Ectodermal cell (in vitro differentiated cells): Measurements from ENCODE around the gene CLIC1. TPM values are rescaled to one million over a fixed set of nuclear protein-coding genes. Genes with fewer than 3 reads are reported as not detected.

Source experiments
- H3K27ac ChIP-seq: 2 replicates; pipeline ENCODE4 v1.7.0; 2013; ENCODE audit warnings: mild to moderate bottlenecking, low read depth, low read length; ENCODE audit not compliant: insufficient read depth, poor library complexity, severe bottlenecking
- H3K27me3 ChIP-seq: 2 replicates; pipeline ENCODE4 v1.7.0; 2013; ENCODE audit warnings: mild to moderate bottlenecking, low read length; ENCODE audit not compliant: insufficient read depth, control insufficient read depth, poor library complexity, severe bottlenecking
- H3K36me3 ChIP-seq: one replicate; pipeline ENCODE4 v1.7.0; 2013; ENCODE audit warnings: low read length; ENCODE audit not compliant: control insufficient read depth, insufficient read depth
- H3K4me1 ChIP-seq: one replicate; pipeline ENCODE4 v1.7.0; 2013; ENCODE audit warnings: low read length; ENCODE audit not compliant: control insufficient read depth, insufficient read depth
- H3K4me3 ChIP-seq: 2 replicates; pipeline ENCODE4 v1.7.0; 2013; ENCODE audit warnings: low read depth, low read length, control low read depth; ENCODE audit not compliant: insufficient read depth
- H3K9me3 ChIP-seq: 2 replicates; pipeline ENCODE4 v1.7.0; 2013; ENCODE audit warnings: mild to moderate bottlenecking, low read length, moderate library complexity; ENCODE audit not compliant: control insufficient read depth
- WGBS, 2 experiments: methylation state at CpG; one replicate each; pipeline ENCODE4 v1.1.7; 2013; ENCODE audit warnings: missing lambda C conversion rate in 2 of 2; 5-methylcytosine and 5-hydroxymethylcytosine counted together
- polyA plus RNA-seq, 4 experiments: library from polyadenylated mRNA; stranded (reverse); fragments of 50-300 nt; gene quantifications; one replicate each; pipeline ENCODE4 v1.2.3, GENCODE V29; 2013

CLIC1 gene
- 259 TPM for polyA plus RNA-seq (2013, experiment 1 of 4)
- polyA plus RNA-seq (2013, experiment 2 of 4): 256 TPM
- polyA plus RNA-seq (2013, experiment 3 of 4): 192 TPM
- polyA plus RNA-seq (2013, experiment 4 of 4): 213 TPM

DNA sequence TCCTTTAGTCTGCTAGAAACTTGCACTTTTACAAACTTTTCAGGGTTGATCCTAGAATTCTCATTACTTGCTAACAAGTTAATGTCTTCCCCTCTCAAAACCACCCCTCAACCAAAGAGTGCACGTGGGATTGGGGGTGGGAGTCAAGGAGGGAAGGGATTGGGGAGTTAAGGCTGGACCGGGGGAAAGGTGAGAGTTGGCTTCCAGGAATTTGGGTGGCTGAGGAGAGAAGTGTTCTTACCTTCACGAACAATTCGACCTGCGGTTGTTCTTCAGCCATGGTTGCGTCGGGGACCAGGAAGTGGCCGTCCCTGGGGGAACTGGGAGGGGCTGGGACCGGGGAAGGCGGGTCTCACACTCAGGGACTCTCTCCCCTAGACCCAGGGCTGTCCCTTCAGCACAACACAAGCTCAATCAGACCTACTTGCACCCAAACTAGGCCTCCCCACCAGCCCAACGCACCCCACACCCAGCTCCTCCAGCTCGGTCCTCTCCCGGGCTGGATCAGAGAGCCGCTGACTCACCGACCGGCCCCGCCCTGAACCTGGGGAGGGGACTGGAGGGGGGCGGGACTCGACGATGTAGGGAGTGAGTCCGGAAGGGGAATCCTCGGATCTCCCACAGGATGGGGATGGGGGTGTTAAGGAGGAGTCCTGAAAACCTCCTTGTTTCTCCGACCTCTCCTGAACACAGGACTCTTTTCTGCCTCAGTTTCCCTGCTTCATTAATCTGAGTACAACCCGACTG lies at the start of gene CLIC1:
Gene CLIC1 (minus strand): TSS at position 510 of the 747 bp plus-strand sequence. CDS start 230 bp downstream, at position 280.
- Histone ChIP-seq H3K36me3 (peaks cover 25% of the 10 kb centered on the region), H3K27ac (peak within 1 kb of the TSS; percentile 91), H3K4me1 (peaks cover 34% of the 10 kb centered on the region), H3K27me3 (no peaks in the 10 kb centered on the region), H3K4me3 (peak within 1 kb of the TSS; percentile 68), H3K9me3 (no peaks in the 10 kb centered on the region)
- 0 to 1% methylated on average over 24 of the region's 24 CpGs for WGBS, 2 experiments

DNA sequence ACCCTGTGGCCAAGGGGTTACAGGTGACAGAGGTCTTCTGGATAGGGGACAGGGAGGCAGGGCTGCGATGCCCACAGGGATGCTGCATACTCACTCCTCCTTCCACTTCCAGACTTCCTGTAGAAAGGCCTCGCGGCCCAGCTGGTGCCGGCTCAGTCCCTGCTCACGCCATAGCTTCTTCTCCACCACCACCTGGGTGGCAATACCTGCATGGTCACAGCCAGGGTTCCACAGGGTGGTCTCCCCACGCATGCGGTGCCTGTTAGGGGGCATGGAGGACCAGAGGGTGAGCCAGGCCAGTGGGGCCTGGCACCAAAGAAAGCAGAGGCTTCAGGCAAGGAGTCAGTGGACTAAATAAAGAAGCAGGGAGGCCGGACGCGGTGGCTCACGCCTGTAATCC lies 49.1 kb upstream of the CLIC1 start:
- no peaks in the 10 kb centered on the region for H3K9me3 ChIP-seq
- H3K4me1 ChIP-seq: no peaks in the 10 kb centered on the region
- WGBS, 2 experiments: 95 to 96% methylated on average over 11 of the region's 11 CpGs
- H3K36me3 ChIP-seq: peaks cover 13% of the 10 kb centered on the region
- no peak overlapping the region for H3K27ac ChIP-seq
- H3K27me3 ChIP-seq: no peaks in the 10 kb centered on the region
- no peak overlapping the region for H3K4me3 ChIP-seq

DNA sequence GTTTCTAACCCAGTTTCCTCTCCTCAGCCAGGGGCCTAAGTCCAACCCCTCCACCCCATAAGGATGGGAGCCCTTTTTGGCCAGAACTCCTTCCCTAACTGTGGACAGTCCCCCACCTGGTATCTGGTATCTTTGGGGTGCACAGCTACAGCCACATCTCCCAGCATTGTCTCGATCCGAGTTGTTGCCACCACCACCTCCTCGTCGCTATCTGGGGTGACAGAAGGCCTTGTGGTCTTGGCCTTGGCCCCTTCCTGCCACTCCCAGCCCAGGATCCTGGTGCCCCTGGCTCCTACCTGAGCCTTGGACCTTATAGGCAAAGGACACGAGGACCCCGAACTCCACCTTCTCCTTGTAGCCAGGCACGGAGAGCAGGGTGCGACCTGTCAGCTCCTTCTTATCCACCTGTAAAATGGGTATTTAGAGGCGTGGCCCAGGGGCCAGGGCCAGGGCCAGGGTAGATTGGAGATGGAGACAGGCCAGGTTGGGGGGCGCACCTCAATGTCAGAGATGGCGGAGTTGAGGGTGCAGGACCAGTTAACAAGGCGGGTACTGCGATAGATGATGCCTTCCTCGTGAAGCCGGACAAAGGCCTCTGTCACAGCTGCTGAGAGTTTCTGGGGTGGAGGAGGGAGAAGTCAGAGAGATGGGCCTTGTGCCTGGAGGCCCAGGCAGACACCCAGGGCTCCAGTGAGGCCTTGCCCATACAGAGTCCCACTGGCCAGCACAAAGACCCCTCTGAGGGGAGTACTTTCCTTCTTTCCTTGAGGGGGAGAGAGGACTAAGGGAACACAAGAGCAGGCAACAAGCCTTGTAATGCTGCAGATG lies 48.0 kb upstream of the CLIC1 start:
- Histone ChIP-seq H3K4me3 (no peak overlapping the region), H3K27me3 (no peaks in the 10 kb centered on the region), H3K36me3 (peaks cover 20% of the 10 kb centered on the region), H3K27ac (no peak overlapping the region), H3K9me3 (no peaks in the 10 kb centered on the region), H3K4me1 (no peaks in the 10 kb centered on the region)
- 95 to 97% methylated on average over 15 of the region's 15 CpGs for WGBS, 2 experiments

DNA sequence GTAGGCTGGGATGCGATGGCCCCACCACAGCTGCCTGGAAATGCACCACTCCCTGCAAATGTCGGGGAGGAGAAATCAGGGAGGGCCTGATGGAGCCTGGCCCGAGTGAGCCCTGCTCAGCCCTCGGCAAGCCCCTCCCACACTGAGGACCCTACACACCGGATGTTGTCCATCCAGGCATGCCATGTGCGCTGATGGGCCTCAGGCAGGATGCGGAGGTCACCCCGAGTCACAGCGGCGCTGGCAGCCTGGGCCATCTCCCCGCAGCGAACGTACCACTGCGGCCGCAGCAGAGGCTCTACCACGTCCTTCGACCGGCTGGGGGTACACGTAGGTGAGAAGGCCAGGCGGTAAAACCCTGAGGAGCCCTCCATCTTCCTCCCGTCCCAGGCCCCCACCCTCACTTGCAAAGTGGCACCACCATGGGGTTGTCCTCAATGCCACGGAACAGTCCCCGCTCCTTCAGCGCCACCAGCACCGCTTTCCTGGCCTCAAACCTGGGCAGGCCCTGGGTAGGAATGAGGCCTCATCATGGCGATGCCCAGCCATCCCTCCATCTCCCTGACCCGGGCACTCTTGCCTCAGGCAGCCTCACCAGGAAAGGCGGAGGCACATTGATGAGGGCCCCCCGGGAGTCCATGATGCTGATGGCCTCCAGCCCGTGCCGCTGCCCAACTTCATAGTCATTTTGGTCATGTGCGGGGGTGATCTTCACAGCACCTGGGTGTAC lies 46.0 kb upstream of the CLIC1 start:
- H3K4me3 ChIP-seq: no peak overlapping the region
- H3K27me3 ChIP-seq: no peaks in the 10 kb centered on the region
- peaks cover 28% of the 10 kb centered on the region for H3K36me3 ChIP-seq
- no peak overlapping the region for H3K27ac ChIP-seq
- 96% methylated on average over 32 of the region's 32 CpGs for WGBS, 2 experiments
- H3K9me3 ChIP-seq: no peaks in the 10 kb centered on the region
- H3K4me1 ChIP-seq: no peaks in the 10 kb centered on the region

DNA sequence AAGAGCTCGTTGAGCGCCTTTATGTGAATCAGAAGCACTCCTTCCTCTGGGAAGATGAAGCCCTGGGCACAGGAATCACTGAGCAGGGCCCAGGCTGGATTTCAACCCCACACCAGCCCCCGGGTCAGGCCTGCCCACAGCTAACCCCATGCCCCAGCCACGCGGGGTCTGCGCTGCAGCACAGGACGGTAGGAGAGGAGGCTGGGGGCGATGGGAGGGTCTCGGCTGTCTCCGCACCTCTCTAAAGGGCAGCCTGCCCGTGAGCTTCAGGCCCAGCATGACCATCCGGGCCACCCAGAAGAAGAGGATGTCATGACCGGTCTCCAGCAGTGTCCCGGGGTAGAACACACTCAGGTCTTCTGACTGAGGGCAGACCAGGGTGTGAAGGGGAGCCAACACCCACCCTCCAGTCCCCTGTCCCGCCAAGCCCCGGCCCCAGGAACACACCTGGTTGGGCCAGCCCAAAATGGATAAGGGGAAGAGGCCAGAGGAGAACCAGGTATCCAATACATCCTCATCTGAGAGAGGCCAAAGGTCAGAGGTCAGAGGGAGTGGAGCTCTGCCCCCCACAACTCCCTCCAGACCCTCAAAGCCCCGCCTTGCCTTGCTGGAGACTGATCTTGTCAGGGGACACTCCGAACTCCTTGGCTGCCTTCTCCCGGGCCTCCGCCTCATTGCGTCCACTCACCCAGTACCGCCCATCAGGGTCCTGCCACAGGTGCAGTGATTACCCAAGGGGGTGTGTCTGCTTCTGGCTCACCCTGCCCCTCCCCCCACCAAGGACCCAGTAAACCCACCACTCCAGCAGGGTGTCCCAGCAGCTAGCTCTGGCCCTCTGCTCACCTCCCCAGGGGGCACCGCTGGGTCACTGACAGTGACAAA lies 45.2 kb upstream of the CLIC1 start:
- no peaks in the 10 kb centered on the region for H3K27me3 ChIP-seq
- H3K27ac ChIP-seq: no peak overlapping the region
- no peak overlapping the region for H3K4me3 ChIP-seq
- WGBS, 2 experiments: 95% methylated on average over 23 of the region's 23 CpGs
- no peaks in the 10 kb centered on the region for H3K9me3 ChIP-seq
- H3K36me3 ChIP-seq: peaks cover 28% of the 10 kb centered on the region
- peaks cover 6% of the 10 kb centered on the region for H3K4me1 ChIP-seq

DNA sequence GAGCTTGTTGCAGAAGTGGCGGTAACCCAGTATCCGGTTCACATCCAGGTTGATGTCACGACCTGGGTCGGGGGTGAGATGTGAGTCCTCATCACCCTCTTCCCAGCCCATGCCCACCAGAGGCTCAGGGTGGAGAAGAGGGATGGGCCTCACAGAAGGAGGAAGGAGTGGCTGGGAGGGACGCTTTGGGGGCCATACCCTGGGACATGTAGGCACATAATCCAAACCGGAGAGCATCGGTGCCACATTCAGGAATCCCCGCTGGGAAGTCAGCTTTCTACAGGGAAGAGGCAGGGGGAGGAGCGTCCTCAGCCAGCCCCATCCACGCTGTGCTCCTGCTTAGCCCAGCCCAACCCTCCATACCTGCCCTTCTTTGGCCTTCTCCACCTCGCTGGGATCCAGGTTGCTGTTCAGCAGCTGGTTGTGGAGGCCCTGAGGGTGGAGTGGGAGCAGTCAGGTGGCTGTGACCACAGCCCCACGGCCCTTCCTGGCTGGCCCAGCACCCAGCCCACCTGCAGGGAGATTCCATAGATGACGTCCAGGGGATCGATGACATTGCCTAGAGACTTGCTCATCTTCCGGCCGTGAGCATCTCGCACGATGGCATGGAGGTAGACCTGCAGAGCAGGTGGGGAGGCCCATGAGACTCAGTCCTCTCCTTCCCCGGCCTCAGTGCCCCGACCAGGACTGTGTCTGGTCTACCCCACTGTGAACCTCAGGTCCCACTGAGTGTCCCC lies 44.3 kb upstream of the CLIC1 start:
- H3K4me1 ChIP-seq: peaks cover 6% of the 10 kb centered on the region
- H3K36me3 ChIP-seq: peaks cover 28% of the 10 kb centered on the region
- no peaks in the 10 kb centered on the region for H3K27me3 ChIP-seq
- no peak overlapping the region for H3K27ac ChIP-seq
- H3K4me3 ChIP-seq: no peak overlapping the region
- WGBS, 2 experiments: 95 to 96% methylated on average over 20 of the region's 20 CpGs
- no peaks in the 10 kb centered on the region for H3K9me3 ChIP-seq

DNA sequence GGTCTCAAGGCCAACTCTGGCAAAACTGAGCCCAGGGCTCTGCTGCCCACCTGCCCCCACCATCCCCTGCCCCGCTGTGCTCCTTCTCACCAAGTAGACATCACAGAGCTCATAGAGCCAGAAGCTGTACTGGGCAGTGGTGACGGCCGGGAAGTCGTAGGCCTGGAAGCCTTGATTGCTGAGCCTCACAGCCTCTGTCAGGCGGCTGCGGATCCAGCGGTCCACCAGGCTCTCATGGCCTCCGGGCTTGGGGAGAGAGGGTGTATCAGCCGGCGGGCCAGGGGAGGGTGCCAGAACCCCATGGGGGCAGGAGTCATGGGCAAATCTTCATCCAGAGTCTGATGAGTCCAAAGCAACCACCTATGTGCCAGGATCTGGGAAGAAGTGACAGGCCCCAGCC lies 43.6 kb upstream of the CLIC1 start:
- Histone ChIP-seq H3K4me3 (no peak overlapping the region), H3K36me3 (peaks cover 28% of the 10 kb centered on the region), H3K9me3 (no peaks in the 10 kb centered on the region), H3K27ac (no peak overlapping the region), H3K27me3 (no peaks in the 10 kb centered on the region), H3K4me1 (peaks cover 6% of the 10 kb centered on the region)
- 96 to 97% methylated on average over 10 of the region's 10 CpGs for WGBS, 2 experiments

DNA sequence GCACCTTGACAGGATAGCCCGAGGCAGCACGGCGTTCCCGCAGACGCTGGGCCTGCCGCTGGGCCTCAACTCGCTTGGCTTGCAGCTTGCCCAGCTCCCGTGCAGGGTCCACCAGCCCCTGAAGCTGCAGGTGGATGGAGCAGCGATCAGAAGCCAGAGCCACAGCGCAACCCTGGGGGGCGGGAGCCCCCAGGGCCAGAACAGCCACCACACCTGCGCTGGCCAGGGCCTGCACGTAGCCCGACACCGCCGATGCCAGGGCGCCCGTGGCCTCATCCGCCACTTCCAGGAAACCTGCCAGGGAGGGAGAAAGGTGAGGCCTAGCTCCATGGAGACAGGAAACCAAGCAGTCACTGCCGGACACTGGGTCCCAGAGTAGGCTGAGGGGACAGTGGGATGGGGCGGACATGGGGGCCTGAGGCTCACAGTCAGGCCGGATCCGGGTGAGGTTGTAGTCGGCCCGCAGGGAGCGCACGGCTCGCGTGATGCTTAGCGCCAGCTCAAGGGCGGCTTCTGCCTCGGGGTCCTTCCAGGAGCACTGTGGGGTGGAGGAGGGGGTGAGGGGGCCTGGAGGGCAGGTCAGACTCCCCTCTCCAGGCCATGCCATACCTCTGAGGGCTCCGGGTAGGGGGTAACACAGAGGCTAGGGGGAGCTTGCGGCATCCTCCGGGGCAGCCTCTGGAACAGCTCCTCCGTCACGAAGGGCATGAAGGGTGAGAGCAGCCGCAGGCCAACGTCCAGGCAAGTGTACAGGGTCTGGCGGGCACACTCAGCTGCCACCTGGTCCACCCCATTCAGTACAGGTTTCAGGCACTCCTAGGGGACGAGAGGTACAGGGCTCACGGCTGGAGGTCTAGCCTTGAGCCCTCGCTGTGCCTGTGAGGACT lies 42.9 kb upstream of the CLIC1 start:
- H3K9me3 ChIP-seq: no peaks in the 10 kb centered on the region
- 96% methylated on average over 43 of the region's 43 CpGs for whole genome bisulfite sequencing, 2 experiments

More for the DNA sequence above, 42.9 kb upstream of the CLIC1 start:
- no peaks in the 10 kb centered on the region for H3K27me3 ChIP-seq
- H3K4me1 ChIP-seq: peaks cover 6% of the 10 kb centered on the region
- peaks cover 28% of the 10 kb centered on the region for H3K36me3 ChIP-seq
- H3K4me3 ChIP-seq: no peak overlapping the region
- H3K27ac ChIP-seq: no peak overlapping the region
